T47D (cell line): ENCODE measurements around the gene STRADB.
"Not testable (repeated sequence)": the region's sequence is repeated elsewhere in the genome, so short reads cannot be mapped to it uniquely, and the experiment has no call there.

Experiments
- DNase-seq, 2 experiments: peaks; one replicate each; pipeline versions ENCODE4 v3.0.0 to v3.0.0-alpha.2; 2011 to 2012; ENCODE audit warnings: low read depth in 1 of 2, low spot score in 1 of 2
- JUND ChIP-seq: IDR thresholded peaks from 2 replicates; pipeline ENCODE4 v1.6.1; 2012; ENCODE audit warnings: low read depth
- in situ Hi-C: cut with HindIII; loops from 2 replicates; pipeline ENCODE4 v1.10.0; 2016; ENCODE audit warnings: low sequenced_read_pairs, low pct_unique_long_range_greater_than_20kb

The STRADB gene

DNA sequence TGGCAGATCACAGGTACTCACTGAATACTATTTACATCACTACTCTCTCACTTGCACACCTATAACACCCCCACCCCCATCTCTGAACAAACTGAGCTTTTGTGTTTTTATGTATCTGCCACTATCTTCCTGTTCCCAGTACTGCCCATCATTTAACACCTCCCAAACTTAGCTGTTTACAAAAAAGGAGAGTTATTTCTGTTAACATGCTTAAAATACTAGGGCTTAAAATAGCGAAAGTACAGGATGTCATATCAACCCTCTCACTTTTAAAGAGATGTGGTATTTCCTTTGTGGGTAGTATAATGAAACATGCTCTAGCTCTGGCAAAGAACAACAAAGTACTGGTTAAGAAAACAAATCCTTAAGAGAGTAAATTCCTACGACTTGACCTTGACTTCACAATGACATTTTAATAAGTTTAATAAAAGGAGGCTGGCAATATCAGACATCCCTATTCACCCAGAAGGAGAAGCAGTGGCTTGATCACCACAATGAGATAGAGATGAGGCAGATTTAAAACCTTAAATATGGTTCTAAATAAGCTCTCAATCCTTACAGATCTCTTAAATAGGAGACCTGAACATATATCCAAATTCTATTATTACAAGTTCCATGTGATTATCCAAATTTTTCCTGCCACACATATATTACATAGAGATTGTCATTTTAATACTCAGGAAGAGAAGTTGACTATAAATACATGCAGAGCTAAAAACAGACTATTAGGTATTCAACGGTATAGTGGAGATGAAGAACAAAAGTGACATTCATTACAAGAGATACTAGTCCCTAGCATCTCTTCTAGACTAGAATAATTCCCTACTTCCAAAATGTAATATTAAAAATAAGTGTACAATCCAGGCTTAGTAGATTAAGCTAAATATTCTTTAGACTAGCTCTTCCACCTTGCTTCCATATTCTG, 37.2 kb upstream of the STRADB start:
- no peak for TF ChIP-seq JUND
- in situ Hi-C loops, result no loop called here
- no peak for DNase-seq

DNA sequence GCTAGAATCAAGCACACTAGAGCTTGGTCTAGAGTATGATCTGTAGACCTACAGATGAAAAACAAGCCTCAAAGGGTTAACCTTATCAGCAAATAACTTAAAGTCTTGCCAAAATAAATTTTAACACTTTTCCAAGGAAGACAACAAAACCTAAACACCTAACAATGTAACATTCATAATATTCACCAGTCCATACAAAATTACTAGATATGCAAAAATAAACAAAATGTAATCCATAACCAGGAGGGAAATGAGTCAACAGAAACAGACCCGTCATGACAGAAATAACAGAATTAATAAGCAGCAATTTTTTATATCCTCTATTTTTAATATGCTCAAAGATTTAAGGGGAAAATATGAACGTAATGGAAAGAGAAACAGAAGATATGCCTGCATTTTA, 36.4 kb upstream of the STRADB start:
- no peak for TF ChIP-seq JUND
- DNase-seq, result no peak
- in situ Hi-C loops, result no loop called here

DNA sequence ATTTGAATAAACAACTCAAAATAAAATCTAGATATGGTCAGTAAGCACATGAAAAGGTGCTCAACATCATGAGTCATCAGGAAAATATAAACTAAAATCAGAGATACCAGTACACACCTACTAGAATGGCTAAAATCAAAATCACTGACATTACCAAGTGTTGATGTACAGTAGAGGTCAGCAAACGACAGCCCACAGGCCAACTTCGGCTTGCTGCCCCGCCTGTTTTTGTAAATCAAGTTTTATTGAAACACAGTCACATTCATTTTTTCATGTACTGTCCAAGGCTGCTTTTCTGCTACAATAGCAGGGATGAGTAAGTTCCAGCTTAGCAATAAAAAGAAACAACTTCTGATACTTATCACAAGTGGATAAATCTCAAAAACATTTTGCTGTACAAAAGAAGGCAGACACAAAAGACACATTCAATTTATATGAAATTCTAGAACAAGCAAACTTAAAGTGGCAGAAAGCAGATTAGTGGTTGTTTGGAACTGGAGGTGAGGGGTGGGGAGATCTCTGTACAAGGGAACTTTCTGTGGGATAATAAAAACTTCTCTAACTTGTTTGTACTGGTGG, 32.4 kb upstream of the STRADB start:
- in situ Hi-C loops, result no loop called here
- no peak for TF ChIP-seq JUND

DNA sequence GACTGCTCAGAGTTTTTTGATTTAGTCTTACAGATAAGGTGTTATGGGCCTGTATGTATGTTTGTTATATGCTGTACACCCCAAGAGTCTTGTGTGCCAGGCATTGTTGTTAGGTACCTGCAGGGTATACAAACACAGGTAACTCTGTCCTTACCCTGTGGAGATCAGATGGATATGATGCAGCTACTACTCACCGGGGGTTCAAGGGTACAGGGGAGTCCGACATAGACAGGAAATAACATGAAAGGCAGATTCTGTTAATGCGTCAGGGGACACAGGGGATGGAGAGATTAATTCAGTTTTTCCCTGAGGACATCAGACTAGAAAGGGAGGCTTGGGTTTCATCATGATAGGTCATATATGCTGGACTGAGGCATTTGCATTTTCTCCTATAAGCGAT, 31.6 kb upstream of the STRADB start:
- in situ Hi-C loops, result no loop called here
- no peak for DNase-seq
- no peak for TF ChIP-seq JUND

More for the DNA sequence above, 32.4 kb upstream of the STRADB start:
- no peak for DNase-seq

DNA sequence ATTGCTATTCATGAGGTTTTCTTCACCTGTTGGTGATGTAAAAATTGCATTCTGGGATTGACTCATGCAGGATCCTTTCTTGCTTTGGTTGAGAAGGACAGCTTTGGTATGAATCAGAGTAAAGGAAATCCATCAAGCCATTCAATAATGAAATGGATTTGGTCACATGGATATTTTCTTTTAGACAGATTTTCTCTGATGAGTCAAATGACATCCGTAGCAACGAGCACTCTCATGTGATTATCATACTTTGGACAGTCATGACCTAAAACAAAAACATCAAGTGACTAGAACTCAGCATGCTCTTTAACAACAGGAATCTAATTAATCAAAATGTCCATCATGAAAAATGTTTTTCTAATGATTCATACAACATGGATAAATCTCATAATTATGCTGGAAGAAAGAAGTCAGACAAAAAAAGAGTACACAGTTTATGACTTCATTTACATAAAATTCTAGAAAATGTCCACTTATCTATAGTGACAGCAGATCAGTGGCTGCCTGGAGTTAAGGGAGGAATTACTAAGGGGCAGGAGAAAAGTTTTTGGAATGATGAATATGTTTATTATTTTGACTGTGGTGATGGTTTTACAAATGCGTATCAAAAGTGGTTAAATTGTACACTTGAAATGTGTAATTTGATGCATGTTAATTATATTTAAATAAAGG, 31.0 kb upstream of the STRADB start:
- in situ Hi-C loops, result no loop called here
- no peak for DNase-seq
- no peak for TF ChIP-seq JUND

DNA sequence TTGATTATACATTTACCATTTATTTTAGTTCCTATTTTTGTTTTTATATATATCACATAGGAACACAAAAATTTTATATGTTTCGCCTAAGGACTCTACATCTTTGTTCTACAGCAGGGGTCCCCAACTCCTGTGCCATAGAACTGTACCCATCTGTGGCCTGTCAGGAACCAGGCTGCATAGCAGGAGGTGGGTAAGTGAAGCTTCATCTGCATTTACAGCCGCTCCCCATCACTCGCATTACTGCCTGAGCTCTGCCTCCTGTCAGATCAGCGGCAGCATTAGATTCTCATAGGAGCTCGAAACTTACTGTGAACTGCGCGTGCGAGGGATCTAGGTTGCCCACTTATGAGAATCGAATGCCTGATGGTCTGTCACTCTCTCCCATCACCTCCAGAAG, 25.6 kb upstream of the STRADB start:
- DNase-seq, result no peak
- TF ChIP-seq JUND, result no peak
- in situ Hi-C loops, result no loop called here

DNA sequence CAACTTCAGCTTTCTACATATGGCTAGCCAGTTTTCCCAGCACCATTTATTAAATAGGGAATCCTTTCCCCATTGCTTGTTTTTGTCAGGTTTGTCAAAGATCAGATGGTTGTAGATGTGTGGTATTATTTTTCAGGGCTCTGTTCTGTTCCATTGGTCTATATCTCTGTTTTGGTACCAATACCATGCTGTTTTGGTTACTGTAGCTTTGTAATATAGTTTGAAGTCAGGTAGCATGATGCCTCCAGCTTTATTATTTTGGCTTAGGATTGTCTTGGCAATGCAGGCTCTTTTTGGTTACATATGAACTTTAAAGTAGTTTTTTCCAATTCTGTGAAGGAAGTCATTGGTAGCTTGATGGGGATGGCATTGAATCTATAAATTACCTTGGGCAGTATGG, 23.2 kb upstream of the STRADB start:
- in situ Hi-C loops, DNase-seq: not testable (repeated sequence)

DNA sequence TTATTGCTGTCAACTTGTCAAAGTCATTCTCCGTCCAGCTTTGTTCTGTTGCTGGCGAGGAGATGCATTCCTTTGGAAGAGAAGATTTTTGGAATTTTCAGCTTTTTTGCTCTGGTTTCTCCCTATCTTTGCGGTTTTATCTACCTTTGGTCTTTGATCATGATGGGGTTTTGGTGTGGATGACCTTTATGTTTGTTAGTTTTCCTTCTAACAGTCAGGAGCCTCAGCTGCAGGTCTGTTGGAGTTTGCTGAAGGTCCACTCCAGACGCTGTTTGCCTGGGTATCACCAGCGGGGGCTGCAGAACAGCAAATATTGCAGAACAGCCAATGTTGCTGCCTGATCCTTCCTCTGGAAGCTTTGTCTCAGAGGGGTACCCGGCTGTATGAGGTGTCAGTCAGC, 21.7 kb upstream of the STRADB start:
- DNase-seq, in situ Hi-C loops: not testable (repeated sequence)

DNA sequence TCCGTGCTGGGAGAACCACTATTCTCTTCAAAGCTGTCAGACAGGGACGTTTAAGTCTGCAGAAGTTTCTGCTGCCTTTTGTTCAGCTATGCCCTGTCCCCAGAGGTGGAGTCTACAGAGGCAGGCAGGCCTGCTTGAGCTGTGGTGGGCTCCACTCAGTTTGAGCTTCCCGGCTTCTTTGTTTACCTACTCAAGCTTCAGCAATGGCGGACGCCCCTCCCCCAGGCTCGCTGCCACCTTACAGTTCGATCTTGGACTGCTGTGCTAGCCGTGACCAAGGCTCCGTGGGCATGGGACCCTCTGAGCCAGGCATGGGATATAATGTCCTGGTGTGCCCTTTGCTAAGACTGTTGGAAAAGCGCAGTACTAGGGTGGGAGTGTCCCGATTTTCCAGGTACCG, 21.2 kb upstream of the STRADB start:
- in situ Hi-C loops, DNase-seq: not testable (repeated sequence)

DNA sequence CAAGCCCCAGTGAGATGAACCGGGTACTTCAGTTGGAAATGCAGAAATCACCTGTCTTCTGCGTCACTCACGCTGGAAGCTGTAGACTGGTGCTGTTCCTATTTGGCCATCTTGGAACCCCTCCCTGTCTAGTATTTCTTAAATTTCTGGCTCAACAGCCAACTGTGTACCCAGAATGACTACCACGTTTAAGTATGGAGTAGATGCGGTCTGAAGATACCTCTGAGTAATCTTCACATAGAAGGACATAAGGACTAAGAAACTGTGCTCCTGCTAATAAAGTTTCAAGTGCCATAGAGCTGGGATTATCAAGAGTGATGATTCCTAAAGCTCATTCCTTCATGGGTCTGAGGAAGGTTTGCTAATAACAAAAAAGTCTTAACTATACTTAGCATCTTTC, 20.7 kb upstream of the STRADB start:
- TF ChIP-seq JUND, result no peak
- in situ Hi-C loops, result no loop called here
- DNase-seq, result no peak

DNA sequence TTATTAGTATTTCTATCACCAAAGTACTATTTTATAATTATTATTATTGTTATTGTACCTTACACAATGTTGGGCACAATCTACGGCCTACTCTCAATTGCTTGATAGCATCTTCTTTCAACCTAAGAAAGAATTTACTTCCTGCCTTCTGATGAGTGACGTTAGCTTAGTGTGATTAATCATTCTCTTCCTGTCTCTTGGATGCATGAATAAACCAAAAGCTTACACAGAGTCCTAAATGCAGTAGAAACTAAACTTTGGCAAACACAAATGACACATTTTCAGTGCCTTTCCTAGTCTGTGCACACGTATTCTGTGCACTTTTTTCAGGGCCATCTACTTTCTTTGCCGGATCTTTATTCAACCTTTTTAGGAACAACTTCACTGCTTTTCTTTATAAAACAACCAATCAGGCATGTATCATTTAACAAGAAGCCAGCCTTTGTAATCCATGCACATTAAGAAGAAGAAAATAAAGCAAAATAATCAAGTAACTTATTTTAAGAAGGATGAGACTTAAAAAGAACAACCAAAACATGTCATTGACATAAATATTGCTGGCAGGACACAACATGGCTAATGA, 19.4 kb upstream of the STRADB start:
- no peak for TF ChIP-seq JUND
- in situ Hi-C loops, result no loop called here
- no peak for DNase-seq

DNA sequence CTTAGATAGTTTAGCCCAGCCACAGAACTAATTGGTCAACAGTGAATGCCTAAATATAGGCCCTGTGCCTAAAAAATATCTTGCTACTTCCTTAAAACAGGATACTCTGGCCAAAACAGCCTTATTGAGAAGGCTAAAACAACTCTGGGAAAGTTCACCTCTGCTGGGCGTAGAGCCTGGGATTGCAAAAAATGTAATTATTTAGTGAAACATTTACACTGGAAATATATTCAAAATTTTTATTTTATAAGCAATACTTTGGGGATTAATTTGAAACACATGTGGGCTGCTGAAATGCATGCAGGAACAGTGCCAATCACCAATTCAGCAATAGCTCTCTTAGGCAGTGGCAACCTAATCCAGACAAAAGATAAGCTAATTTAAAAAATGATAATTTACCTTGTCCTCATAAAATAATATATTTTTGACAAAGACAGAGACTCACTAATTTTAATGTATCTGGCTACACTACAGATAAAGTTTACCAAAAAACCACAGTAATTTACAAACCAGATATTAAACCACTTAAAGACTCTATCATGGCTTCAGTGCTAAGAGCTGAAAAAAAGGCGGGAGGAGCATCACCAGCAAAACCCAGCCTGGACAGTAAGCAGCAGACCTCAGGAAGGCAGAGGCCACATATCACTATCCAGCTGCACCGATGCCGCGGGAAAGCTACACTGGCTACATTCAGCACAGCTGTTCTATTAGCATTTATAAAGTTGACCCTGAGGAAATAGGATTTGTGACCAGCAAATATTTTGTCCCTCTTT, 18.7 kb upstream of the STRADB start:
- no peak for TF ChIP-seq JUND
- DNase-seq, result no peak
- in situ Hi-C loops, result no loop called here
